ENCODE results near the gene SEMA4G. TPM values are rescaled to one million over a fixed set of nuclear protein-coding genes. Genes with fewer than 3 reads are reported as not detected.
"Not testable (repeated sequence)": the region's sequence is repeated elsewhere in the genome, so short reads cannot be mapped to it uniquely, and the experiment has no call there.

SEMA4G gene
- total RNA-seq, 1 donor from 2014 or later: 1.6 TPM

DNA sequence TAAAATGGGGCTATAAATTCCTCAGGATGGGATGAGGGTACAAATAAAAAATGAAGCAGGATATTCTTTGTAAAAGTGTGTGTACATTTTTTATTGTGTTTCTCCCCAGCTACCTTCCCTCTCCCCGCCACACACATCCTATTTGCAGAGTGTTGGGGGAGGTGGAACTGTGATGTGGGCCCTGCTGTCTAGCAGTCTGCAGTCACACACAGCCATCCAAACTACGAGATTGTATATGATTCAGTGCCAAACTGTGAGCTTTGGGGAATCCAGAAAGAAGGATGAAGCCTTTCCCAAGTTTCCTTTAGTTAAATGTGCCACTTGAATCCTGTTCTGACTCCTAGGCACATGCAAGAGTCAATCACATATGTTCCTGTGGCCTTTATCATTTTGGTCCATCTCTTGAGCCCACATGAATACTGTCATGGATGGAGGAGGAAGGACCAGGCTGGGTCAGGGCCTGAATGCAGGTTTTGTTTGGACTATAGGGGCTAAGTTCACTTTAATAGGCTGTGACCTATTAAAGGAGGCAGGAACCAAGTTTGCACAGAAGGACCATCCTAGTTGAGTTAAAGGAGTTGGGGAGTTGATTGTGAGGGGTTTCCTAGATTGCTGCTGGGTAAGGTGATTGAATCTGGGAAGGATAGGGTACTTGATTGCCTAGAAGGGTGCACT lies 1.1 kb upstream of the SEMA4G start:
- intact Hi-C loops (cut with micrococcal nuclease): no loop called here
- DNase-seq (no peak), ATAC-seq (no peak)

DNA sequence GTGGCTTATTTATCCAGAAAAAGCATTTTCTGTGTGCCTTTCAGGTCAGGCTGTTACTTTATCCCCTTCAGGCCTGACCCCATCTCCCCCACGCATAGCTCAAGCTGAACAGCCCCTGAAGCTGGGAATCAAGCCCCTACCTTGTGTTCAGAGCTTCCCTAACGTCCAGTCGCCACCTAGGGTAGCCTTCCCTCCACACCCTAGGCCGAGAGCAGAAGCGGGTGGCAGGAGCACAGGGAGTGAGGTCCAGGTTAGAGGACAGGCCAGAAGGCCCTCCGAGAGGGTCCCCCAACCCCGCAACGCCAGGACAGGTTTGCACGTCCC lies 479 bp upstream of the SEMA4G start:
- no peak for ATAC-seq

DNA sequence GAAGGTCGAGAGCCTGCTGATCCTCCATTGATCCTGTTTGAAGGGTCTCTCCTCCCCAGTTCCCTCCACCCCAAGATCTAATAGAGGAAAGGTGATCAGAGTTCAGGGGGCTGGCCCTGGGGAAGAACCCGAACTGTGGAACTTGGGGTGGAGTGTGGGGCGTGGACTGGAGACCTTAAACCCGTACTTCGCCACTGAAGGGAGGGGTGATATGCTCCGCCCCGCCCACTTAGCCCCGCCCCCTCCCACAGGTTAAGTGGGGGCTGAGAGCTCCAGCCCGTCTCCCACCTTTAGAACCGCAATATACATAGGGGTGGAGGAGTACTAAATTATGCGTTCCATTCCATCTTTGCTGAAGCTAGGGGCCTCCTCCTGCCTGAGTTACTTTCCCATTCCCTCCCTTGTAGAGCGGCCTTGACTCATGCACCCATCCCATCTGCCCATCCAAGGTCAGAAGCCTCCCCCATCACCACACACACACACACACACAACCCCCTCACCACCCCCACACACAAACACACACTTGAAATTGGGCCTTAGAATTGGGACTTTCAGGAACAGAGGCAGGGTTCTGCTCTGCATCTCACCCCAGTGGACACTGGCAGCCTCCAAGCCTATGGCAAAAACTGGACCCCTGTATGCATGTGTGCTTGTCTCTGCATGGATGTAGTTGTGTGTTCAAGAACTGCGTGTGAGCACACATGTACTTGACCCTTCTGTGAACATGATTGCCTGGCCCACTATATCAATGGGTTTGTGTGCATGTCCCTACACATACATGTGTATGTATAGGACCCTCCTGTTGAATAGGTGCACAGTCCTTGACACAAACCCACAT lies 991 bp downstream of the SEMA4G start:
- intact Hi-C loops (cut with micrococcal nuclease): no loop called here
- no peak for DNase-seq
- peak; percentile 18 for ATAC-seq

More for the DNA sequence above, 479 bp upstream of the SEMA4G start:
- no peak for DNase-seq
- intact Hi-C loops (cut with micrococcal nuclease): no loop called here

DNA sequence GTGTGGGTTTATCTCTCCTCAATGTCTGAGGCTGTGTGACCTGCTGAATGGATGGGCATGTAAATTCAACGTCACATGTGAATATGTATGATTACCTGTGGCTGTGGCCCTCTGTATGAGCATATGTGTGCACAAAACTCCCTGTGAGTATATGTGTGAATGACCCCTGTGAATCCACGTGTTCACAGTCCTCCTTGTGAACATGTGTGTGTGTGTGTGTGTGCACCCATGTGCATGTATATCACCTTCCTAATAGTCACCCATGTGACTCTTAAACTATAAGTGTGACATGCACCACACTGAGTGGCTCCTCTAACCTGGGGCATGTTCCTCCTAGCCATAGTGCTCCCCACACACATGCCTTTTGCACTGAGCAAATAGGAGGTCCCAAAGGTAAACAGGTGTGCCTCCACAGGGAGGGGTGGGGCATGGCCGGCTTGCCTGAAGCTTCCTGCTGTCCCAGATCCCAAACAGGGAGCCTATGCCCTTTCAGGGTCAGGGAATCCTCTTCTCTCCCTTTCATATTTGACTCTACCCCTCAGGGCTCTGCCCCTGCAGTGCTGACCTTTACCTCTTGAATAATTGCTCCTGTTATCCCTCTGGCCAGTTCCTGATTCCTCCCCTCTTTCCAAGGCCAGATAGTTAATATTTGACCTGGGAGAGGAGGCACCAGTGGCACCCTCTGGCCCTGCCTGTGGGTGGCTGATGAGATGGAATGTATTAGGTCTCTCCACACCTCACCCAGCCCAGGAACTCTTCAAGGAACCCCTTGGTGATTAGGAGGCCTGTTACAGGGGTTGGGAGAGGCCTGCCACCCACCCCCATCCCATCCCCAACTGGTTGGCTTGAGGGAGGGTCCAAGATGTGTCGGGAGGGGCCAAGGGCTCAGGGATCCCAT lies 1.9 kb downstream of the SEMA4G start:
- intact Hi-C loops (cut with micrococcal nuclease): no loop called here
- DNase-seq (no peak), ATAC-seq (no peak)

DNA sequence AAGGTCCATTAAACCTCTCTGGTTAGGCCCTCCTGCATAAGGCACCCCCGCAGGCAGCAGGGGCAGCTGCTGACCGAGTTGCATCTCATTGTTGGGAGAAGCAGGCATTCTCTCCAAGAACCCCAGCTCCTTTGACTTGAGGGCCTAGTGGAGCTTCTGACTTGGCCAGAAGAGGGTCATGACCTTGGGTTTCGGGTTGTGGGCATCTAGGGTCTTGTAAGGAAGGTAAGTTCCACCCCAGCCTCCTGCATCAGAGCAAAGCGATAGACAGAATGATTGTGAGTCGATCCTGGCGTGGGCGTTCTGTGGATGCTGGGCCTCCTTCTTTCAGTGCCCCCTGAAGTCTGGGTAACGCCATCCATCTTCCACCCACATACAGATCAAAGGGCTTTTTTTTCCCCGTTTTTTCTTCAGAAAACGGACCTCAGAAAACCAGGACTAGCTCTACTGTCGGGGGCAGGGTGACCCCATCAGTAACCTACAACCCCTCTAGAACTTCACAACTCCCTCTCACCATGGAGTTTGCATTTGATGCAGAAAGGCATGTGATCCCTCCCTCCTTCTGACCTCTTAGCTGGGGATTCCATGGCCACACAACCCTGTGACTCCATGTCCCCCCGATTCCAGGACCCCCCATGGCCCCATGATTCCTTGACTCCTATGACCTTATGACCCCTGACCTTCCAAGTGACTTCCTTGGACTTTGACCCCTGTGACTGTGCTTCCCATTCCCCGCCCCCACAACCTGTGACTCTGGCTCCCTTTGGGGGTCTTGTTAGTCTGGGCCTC lies 3.0 kb downstream of the SEMA4G start:
- intact Hi-C loops (cut with micrococcal nuclease): no loop called here
- no peak for ATAC-seq
- DNase-seq: no peak

DNA sequence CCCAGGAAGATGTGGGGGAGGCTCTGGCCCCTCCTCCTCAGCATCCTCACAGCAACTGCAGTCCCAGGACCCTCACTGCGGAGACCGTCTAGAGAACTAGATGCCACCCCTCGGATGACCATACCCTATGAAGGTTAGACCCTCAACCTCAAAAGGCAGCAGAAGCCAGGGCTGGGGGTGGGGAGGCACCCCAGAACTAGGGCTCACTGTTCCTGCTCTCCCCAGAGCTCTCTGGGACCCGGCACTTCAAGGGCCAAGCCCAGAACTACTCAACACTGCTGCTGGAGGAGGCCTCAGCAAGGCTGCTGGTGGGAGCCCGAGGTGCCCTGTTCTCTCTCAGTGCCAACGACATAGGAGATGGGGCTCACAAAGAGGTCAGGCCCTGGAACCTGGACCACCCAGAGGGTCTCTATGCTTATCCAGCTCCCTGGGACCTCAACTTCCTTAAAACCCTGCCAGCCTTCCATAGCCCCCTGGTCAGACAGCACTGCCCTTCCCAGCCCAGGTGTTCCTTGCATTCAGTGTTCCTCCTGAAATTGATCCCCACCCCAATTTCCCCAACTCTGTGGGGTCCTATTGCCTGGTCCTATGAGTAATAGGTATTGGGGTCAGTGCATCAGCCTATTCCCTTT lies 3.7 kb downstream of the SEMA4G start:
- ATAC-seq (no peak), DNase-seq (no peak)
- intact Hi-C loops (cut with micrococcal nuclease): no loop called here

DNA sequence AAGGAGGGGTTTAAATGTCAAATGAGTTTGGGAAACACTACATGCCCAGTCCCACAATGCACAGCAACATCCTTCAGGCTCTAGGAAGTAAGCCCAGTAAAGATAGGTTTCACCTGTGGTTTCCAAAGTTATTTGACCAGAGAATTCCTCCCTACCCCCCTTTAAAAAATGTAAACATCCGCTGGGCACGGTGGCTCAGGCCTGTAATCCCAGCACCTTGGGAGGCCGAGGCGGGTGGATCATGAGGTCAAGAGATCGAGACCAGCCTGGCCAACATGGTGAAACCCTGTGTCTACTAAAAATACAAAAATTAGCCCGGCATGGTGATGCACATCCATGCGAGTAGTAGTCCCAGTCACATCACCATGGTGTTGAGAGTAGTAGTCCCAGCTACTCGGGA lies 6.1 kb downstream of the SEMA4G start:
- ATAC-seq; intact Hi-C loops (cut with micrococcal nuclease); DNase-seq: not testable (repeated sequence)

DNA sequence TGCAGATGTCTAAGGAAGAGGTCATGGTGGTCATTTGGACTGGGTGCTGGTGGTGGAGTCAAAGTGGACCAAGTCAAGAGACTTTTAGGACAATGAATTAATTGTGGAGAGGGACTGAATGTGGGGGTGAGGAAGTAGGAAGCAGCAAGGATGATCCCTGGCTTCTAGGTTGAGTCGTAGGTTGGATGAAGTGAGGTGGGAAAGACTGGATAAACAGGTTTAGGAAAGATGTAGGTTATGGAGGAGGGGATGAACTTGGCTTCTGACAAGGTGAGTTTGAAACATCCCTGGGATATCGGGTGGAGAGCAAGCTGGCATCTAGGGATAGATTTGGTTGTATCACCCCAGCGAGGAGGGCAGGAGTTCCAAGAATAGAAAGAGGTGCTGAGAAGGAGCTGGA lies 7.6 kb downstream of the SEMA4G start:
- ATAC-seq: no peak
- intact Hi-C loops (cut with micrococcal nuclease): no loop called here
- no peak for DNase-seq

DNA sequence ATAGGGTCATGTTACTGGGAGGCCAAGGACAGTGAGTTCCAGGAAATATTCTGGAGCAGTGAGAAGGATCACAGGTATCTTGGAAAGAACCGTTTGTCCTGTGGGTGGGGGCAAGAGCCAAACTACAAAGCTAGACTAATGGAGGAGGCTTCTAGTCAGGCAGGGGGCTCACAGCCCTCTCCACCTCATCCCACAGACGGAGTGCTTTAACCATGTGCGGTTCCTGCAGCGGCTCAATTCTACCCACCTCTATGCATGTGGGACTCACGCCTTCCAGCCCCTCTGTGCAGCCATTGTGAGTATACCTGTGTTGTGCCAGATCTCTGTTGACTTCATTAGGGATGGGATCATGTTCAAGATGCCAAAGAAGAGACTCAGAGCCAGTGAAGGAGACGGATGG lies 8.1 kb downstream of the SEMA4G start:
- DNase-seq: no peak
- intact Hi-C loops (cut with micrococcal nuclease): no loop called here
- no peak for ATAC-seq

DNA sequence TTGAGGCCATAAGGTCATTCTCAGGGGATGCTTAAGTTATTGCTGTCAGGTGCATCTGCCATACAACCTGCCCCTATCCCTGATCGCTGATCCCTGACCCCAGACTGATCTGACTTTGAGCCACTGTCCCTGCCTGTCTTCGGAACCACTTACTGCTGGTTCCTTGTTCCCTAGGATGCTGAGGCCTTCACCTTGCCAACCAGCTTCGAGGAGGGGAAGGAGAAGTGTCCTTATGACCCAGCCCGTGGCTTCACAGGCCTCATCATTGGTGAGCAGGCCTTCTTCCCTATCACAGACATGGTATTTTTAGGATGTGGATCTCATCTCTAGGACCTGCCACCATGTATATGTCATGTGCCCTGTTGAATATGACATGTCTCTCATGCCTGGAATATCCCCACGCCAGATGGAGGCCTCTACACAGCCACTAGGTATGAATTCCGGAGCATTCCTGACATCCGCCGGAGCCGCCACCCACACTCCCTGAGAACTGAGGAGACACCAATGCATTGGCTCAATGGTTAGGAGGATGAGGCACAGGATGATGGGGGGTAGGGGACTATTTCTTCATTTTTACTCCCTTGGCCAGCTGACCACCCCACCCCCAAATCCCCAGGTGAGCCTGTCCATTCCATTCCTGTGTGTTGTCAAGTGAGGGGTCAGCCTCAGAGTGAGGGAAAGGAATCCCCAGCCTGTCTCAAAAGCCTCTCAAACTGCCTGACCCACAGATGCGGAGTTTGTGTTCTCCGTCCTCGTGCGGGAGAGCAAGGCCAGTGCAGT lies 9.0 kb downstream of the SEMA4G start:
- intact Hi-C loops (cut with micrococcal nuclease): no loop called here
- DNase-seq: no peak
- no peak for ATAC-seq

DNA sequence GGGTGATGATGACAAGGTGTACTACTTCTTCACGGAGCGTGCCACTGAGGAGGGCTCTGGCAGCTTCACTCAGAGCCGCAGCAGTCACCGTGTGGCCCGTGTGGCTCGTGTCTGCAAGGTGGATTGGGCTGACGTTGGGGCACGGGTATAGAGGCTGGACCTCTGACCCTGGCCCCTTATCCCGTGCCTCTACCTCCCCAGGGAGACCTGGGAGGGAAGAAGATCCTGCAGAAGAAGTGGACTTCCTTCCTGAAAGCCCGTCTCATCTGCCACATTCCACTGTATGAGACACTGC lies 9.5 kb downstream of the SEMA4G start:
- intact Hi-C loops (cut with micrococcal nuclease): no loop called here
- no peak for ATAC-seq

DNA sequence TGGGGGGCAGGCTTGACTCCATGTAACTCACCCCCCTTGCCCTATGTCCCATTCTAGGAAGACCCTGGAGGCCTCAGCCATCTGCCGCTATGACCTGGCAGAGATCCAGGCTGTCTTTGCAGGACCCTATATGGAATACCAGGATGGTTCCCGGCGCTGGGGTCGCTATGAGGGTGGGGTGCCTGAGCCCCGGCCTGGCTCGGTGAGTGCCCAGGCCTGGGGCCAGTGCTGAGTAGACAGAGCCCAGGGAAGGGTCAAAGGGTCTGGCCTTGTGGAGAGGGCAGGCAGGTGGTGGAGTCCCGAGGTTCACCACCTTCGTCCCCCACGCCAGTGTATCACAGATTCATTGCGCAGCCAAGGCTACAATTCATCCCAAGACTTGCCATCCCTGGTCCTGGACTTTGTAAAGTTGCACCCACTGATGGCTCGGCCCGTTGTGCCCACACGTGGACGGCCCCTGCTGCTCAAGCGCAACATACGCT lies 10.5 kb downstream of the SEMA4G start:
- no peak for DNase-seq
- intact Hi-C loops (cut with micrococcal nuclease): no loop called here
- no peak for ATAC-seq

More for the DNA sequence above, 9.5 kb downstream of the SEMA4G start:
- no peak for DNase-seq

DNA sequence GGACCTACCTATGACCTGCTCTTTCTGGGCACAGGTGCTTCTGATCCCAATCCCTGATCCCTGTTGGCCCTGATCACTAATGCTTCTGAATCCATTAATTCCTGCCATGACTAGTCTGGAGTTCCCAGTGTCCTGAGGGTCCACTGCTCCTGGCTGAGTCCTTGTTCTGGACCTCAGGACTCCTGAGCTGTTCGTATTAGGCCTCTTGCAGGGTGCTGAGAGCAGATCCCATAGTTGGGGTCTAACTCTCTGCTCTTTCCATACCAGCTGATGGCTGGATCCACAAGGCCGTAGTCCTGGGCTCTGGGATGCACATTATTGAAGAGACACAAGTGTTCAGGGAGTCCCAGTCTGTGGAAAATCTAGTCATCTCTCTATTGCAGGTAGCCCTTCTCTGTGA lies 11.0 kb downstream of the SEMA4G start:
- ATAC-seq (no peak), DNase-seq (no peak)
- intact Hi-C loops (cut with micrococcal nuclease): no loop called here

DNA sequence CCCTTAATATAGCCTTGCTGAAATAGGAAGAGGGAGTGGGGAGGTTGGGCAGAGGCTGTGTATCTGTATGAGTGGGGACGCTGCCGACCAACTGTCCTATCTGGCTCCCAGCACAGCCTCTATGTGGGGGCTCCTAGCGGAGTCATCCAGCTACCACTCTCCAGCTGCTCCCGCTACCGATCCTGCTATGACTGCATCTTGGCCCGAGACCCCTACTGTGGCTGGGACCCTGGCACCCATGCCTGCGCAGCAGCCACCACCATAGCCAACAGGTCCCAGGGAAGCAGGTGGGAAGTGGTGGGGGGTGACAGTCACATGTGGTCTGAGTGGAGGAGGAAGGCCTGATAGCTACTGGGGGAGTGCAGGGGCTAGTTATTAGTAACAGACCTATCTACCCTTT lies 11.4 kb downstream of the SEMA4G start:
- no peak for DNase-seq
- no peak for ATAC-seq
- intact Hi-C loops (cut with micrococcal nuclease): no loop called here

DNA sequence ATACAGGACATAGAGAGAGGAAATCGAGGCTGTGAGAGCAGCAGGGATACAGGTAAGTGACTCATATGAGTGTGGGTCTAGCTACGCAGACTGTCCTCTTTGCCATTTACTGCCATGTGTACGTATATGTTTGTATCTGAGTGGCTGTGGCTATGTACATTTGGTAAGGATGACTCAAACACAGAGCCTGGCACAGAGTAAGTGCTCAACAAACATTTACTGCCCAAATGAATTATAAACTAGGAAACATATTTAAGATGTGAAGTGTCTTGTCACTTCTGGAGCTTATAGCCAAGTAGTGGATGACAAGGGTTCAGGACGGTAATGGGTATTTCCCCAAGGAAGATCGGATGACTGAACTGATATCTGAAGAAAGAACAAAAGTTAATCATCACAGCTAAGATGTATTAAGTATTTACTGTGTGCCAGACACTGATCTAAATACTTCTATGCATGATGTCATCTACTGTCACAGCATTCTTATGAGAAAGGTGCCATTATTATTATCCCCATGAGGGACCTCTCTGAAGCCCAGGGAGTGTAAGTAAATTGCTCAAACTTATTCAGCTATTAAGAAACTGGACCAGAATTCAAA lies 12.0 kb downstream of the SEMA4G start:
- DNase-seq (no peak), ATAC-seq (no peak)
- intact Hi-C loops (cut with micrococcal nuclease): no loop called here

DNA sequence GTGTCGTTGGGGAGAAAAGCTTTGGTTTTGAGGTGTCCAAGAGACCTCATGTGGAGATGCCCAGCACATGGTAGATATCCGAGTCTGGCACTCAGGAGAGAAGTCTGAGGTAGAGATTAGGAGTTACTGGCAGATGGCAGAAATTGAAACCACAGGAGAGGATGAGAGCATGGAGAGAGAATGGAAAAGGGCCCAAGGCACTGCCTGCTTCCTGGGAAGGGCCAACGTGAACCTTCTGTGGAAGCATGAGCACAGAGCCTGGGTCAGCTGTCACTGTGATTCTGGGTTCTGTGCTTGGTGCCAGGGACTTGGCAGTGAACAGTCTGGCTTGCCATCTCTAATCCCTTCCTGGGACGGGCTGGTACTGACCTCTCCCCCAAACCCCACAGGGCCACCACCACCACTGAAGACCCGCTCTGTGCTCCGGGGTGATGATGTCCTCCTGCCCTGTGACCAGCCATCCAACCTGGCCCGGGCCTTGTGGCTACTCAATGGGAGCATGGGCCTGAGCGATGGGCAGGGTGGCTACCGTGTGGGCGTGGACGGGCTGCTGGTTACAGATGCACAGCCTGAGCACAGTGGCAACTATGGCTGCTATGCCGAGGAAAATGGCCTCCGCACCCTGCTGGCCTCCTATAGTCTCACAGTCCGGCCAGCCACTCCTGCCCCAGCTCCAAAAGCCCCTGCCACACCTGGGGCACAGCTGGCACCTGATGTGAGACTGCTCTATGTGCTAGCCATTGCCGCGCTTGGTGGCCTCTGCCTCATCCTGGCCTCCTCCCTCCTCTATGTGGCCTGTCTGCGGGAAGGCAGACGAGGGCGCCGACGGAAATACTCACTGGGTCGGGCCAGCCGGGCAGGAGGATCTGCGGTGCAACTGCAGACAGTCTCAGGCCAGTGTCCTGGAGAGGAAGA lies 13.9 kb downstream of the SEMA4G start:
- intact Hi-C loops (cut with micrococcal nuclease): no loop called here
- ATAC-seq (no peak), DNase-seq (no peak)
